SK-N-SH (cell line): ENCODE data around the gene SRSF2. TPM values are rescaled to one million over a fixed set of nuclear protein-coding genes. Genes with fewer than 3 reads are reported as not detected.

Experiments used
- CTCF ChIA-PET: fragments of 300-600, 350-600 bp; formaldehyde crosslinking; extraction: SDS; loops from one replicate; lab custom pipeline; 2021; lab: Yijun Ruan, JAX
- POLR2A ChIA-PET: fragments of 350-600 bp; sonication (Branson Sonifier 250); formaldehyde crosslinking; extraction: SDS; loops from one replicate; lab custom pipeline; 2020; ENCODE audit warnings: antibody characterized with exemption, inconsistent platforms; lab: Yijun Ruan, JAX
- DNase-seq: peaks from one replicate; pipeline ENCODE4 v3.0.0; 2012
- H2AFZ ChIP-seq: fragments of 200-600 bp; sonication (generic); 2 replicates; pipeline ENCODE4 v1.8.1; 2016; ENCODE audit warnings: antibody characterized with exemption, mild to moderate bottlenecking, low read depth
- H3F3A ChIP-seq: fragments of 200-600 bp; sonication (generic); replicated peaks from 2 replicates; pipeline ENCODE3; 2016; ENCODE audit warnings: antibody characterized with exemption, mild to moderate bottlenecking; ENCODE audit not compliant: insufficient read depth
- H3K27ac ChIP-seq, 2 experiments: fragments of 200-500 bp in 1 of 2; fragments of 200-600 bp in 1 of 2; sonication (Bioruptor generic) in 1 of 2; sonication (generic), shearing (Covaris generic) in 1 of 2; 2 replicates each; pipeline versions ENCODE4 v1.5.1 to v1.6.1; 2014 to 2016; ENCODE audit warnings: low read depth in 2 of 2, inconsistent platforms in 1 of 2, low read length in 1 of 2, mild to moderate bottlenecking in 1 of 2, mixed read lengths in 1 of 2
- H3K27me3 ChIP-seq: fragments of 200-600 bp; sonication (generic), shearing (Covaris generic); 2 replicates; pipeline ENCODE4 v1.6.1; 2016; ENCODE audit warnings: mixed run types; ENCODE audit not compliant: insufficient read depth
- H3K36me3 ChIP-seq, 2 experiments: fragments of 200-500 bp in 1 of 2; fragments of 200-600 bp in 1 of 2; sonication (Bioruptor generic) in 1 of 2; sonication (generic) in 1 of 2; replicated peaks in 1 of 2; 2 replicates each; pipeline versions ENCODE3 to v1.5.1; 2014 to 2016; ENCODE audit warnings: low read length in 1 of 2, mild to moderate bottlenecking in 1 of 2; ENCODE audit not compliant: insufficient read depth in 2 of 2, control insufficient read depth in 1 of 2
- H3K4me1 ChIP-seq, 2 experiments: fragments of 200-500 bp in 1 of 2; fragments of 200-600 bp in 1 of 2; sonication (Bioruptor generic) in 1 of 2; sonication (generic), shearing (Covaris generic) in 1 of 2; 2 replicates each; pipeline versions ENCODE4 v1.5.1 to v1.6.1; 2014 to 2016; ENCODE audit warnings: low read depth in 1 of 2, low read length in 1 of 2, mixed run types in 1 of 2; ENCODE audit not compliant: insufficient read depth in 2 of 2, control insufficient read depth in 1 of 2
- H3K4me2 ChIP-seq: fragments of 200-600 bp; sonication (generic), shearing (Covaris generic); 2 replicates; pipeline ENCODE4 v1.6.1; 2017; ENCODE audit warnings: mixed run types
- H3K4me3 ChIP-seq, 2 experiments: fragments of 200-500 bp in 1 of 2; fragments of 200-600 bp in 1 of 2; sonication (Bioruptor generic) in 1 of 2; sonication (generic), shearing (Covaris generic) in 1 of 2; 2 replicates each; pipeline versions ENCODE4 v1.5.1 to v1.8.1; 2014 to 2016; ENCODE audit warnings: low read depth in 2 of 2, inconsistent platforms in 1 of 2, low read length in 1 of 2, mild to moderate bottlenecking in 1 of 2, mixed read lengths in 1 of 2, moderate library complexity in 1 of 2
- H3K79me2 ChIP-seq: fragments of 200-600 bp; sonication (generic); 2 replicates; pipeline ENCODE4 v1.8.1; 2017; ENCODE audit warnings: mild to moderate bottlenecking; ENCODE audit not compliant: insufficient read depth
- H3K9ac ChIP-seq: fragments of 200-600 bp; sonication (generic); 2 replicates; pipeline ENCODE4 v1.6.1; 2017; ENCODE audit warnings: mixed run types
- H3K9me2 ChIP-seq: fragments of 200-600 bp; sonication (generic); 2 replicates; pipeline ENCODE4 v1.6.1; 2017; ENCODE audit warnings: mixed run types
- H3K9me3 ChIP-seq: fragments of 200-600 bp; sonication (generic); 2 replicates; pipeline ENCODE4 v1.6.1; 2017; ENCODE audit warnings: mixed run types, mild to moderate bottlenecking, moderate library complexity
- H4K20me1 ChIP-seq: fragments of 200-600 bp; sonication (generic); 2 replicates; pipeline ENCODE4 v1.6.1; 2017; ENCODE audit warnings: mild to moderate bottlenecking, mixed run types; ENCODE audit not compliant: insufficient read depth
- CHD2 ChIP-seq: fragments of 150-350 bp; IDR thresholded peaks from 2 replicates; pipeline ENCODE4 v1.6.1; 2018; ENCODE audit warnings: low read length; ENCODE audit not compliant: partially characterized antibody
- GATA2 ChIP-seq: sonication (generic); formaldehyde crosslinking; IDR thresholded peaks from 2 replicates; pipeline ENCODE4 v1.5.0; 2020; ENCODE audit warnings: mild to moderate bottlenecking, missing genetic modification reagents
- RFX5 ChIP-seq: IDR thresholded peaks from 2 replicates; pipeline ENCODE4 v1.6.1; 2012; ENCODE audit warnings: mild to moderate bottlenecking, improper control_type of control experiment, low read length
- TAF1 ChIP-seq: IDR thresholded peaks from 2 replicates; pipeline ENCODE4 v1.6.1; 2012; ENCODE audit warnings: low read depth, mild to moderate bottlenecking, low read length, moderate library complexity, borderline replicate concordance
- TEAD4 ChIP-seq: IDR thresholded peaks from 2 replicates; pipeline ENCODE4 v1.4.0; 2012; ENCODE audit warnings: mild to moderate bottlenecking, borderline replicate concordance; ENCODE audit not compliant: insufficient read depth
- USF1 ChIP-seq: IDR thresholded peaks from 2 replicates; pipeline ENCODE4 v1.4.0; 2012; ENCODE audit warnings: low read depth, borderline replicate concordance
- WGBS: methylation state at CpG from one replicate; pipeline ENCODE4 v1.1.6; 2017; ENCODE audit warnings: low lambda C conversion rate; 5-methylcytosine and 5-hydroxymethylcytosine counted together
- polyA plus RNA-seq, 3 experiments: library from polyadenylated mRNA; depleted of rRNA; stranded (reverse); fragments of >200 nt; gene quantifications; 2 replicates each; pipeline ENCODE4 v1.2.3, GENCODE V29; 2012

Gene SRSF2
- polyA plus RNA-seq, 1 of the 3 experiments (the other 2 are of a cell fraction) = 211 TPM

GRCh38 chr17:76688165-76688622 is 48.9 kb downstream of the SRSF2 start:
- ChIA-PET CTCF (interaction anchor here (0.6 to 12.2 kb wide), 7 partner anchors 13 to 379 kb away, joined by 3 to 255 read pairs (median 3); partner anchors contain the start of gene MXRA7), POLR2A (interaction anchor here (1.1 to 2.3 kb wide), 3 partner anchors 9 to 142 kb away, joined by 3 to 8 read pairs (median 7); no protein-coding TSS in a partner anchor)
- H4K20me1 ChIP-seq = peaks cover 25% of the 10 kb centered on the region
- no peak overlapping the region for H3K4me3 ChIP-seq
- no peak for DNase-seq
- H3K9me2 ChIP-seq = no peaks in the 10 kb centered on the region
- peaks cover 0 to 16% of the 10 kb centered on the region in 2 experiments; a peak in 1 of 4 replicates for H3K4me1 ChIP-seq
- H3K4me2 ChIP-seq = no peak overlapping the region
- peaks cover 46% of the 10 kb centered on the region for H3K79me2 ChIP-seq
- TF ChIP-seq GATA2 (CRISPR knock-in tag) = no peak
- no peak overlapping the region for H3K27ac ChIP-seq
- 83% methylated on average over 11 of the region's 11 CpGs for WGBS
- peaks cover 7 to 27% of the 10 kb centered on the region in 2 experiments for H3K36me3 ChIP-seq
- no peak overlapping the region for H3K9ac ChIP-seq
- no peaks in the 10 kb centered on the region for H3K27me3 ChIP-seq
- no peaks in the 10 kb centered on the region for H3K9me3 ChIP-seq
- H3F3A ChIP-seq = peaks cover under 1% of the 10 kb centered on the region
- no peak overlapping the region for H2AFZ ChIP-seq

- peaks cover 18% of the 10 kb centered on the region for H4K20me1 ChIP-seq
- H3K4me1 ChIP-seq = peaks cover 0 to 20% of the 10 kb centered on the region in 2 experiments; a peak in 1 of 4 replicates
- H3K9me2 ChIP-seq = no peaks in the 10 kb centered on the region
- no peaks in the 10 kb centered on the region for H3K27me3 ChIP-seq
- H3K27ac ChIP-seq = peak overlapping the region in 1 of 2 experiments; percentile 13; a peak in 2 of 4 replicates
- H3K79me2 ChIP-seq = peaks cover 40% of the 10 kb centered on the region
- no peak for TF ChIP-seq USF1
- no peak for TF ChIP-seq TEAD4
- TF ChIP-seq TAF1 = no peak
- TF ChIP-seq CHD2 = no peak
- no peak for TF ChIP-seq RFX5
- no peak for DNase-seq
- 88% methylated on average over 26 of the region's 26 CpGs for WGBS
- no peak overlapping the region for H3K4me2 ChIP-seq
- peaks cover 12 to 30% of the 10 kb centered on the region in 2 experiments for H3K36me3 ChIP-seq
- H3K9me3 ChIP-seq = no peaks in the 10 kb centered on the region
- ChIA-PET CTCF (interaction anchor here (0.6 to 12.2 kb wide), 11 partner anchors 10 to 379 kb away, joined by 3 to 255 read pairs (median 5); partner anchors contain the start of gene MXRA7), POLR2A (interaction anchor here (1.1 to 2.3 kb wide), 2 partner anchors 10 to 133 kb away, joined by 3 to 8 read pairs; no protein-coding TSS in a partner anchor)
- H2AFZ ChIP-seq = no peak overlapping the region
- H3K9ac ChIP-seq = no peak overlapping the region
- peaks cover 4% of the 10 kb centered on the region for H3F3A ChIP-seq
- H3K4me3 ChIP-seq = no peak overlapping the region
Observed at GRCh38 chr17:76687298-76688164, 49.6 kb downstream of the SRSF2 start.
